HG02798 (cell line): ENCODE results near the gene TCTN3.
A peak's percentile ranks its signal among the peaks of the same experiment; 100 is the strongest.
"Not testable (repeated sequence)": the region's sequence is repeated elsewhere in the genome, so short reads cannot be mapped to it uniquely, and the experiment has no call there.

Experiments used
- ATAC-seq: cut with Tn5 transposase; IDR thresholded peaks from one replicate; pipeline ENCODE4 v1.9.1; 2021; ENCODE audit warnings: mild to moderate bottlenecking; ENCODE audit not compliant: unreplicated experiment, poor library complexity

The TCTN3 gene

GRCh38 chr10:95693071-95693667 lies 558 bp downstream of the TCTN3 start:
- ATAC-seq = no peak

GRCh38 chr10:95691281-95691680 lies 2.4 kb downstream of the TCTN3 start:
- no peak for ATAC-seq

GRCh38 chr10:95688648-95689047 lies 5.1 kb downstream of the TCTN3 start:
- ATAC-seq = no peak

- ATAC-seq = no peak
These were observed 9.8 kb downstream of the TCTN3 start for GRCh38 chr10:95683966-95684365.

GRCh38 chr10:95675403-95676116 lies 18.2 kb downstream of the TCTN3 start:
- ATAC-seq = no peak

- no peak for ATAC-seq
These were observed 19.1 kb downstream of the TCTN3 start for GRCh38 chr10:95674643-95675042.

- not testable (repeated sequence) for ATAC-seq
These were observed 21.1 kb downstream of the TCTN3 start for GRCh38 chr10:95672641-95673040.

GRCh38 chr10:95664543-95664942 lies 29.2 kb downstream of the TCTN3 start:
- ATAC-seq = no peak

- no peak for ATAC-seq
These were observed 30.2 kb downstream of the TCTN3 start for GRCh38 chr10:95663496-95663895.

GRCh38 chr10:95661818-95662217 lies 31.9 kb downstream of the TCTN3 start:
- no peak for ATAC-seq

GRCh38 chr10:95660283-95660682 lies 33.4 kb downstream of the TCTN3 start:
- no peak for ATAC-seq

GRCh38 chr10:95657250-95657649 lies 36.5 kb downstream of the TCTN3 start:
- ATAC-seq = no peak

- peak; percentile 89 for ATAC-seq
These were observed 37.2 kb downstream of the TCTN3 start, which contains the start of gene ALDH18A1 for GRCh38 chr10:95656291-95657164. Gene ALDH18A1, minus strand, starts transcription at chr10:95656711. Its CDS starts 3,334 bp downstream, at chr10:95653377.

- ATAC-seq = peak; percentile 4
These were observed 38.0 kb downstream of the TCTN3 start for GRCh38 chr10:95655571-95656290.

GRCh38 chr10:95653895-95654294 lies 39.8 kb downstream of the TCTN3 start:
- no peak for ATAC-seq

GRCh38 chr10:95651346-95652060 lies 42.2 kb downstream of the TCTN3 start:
- no peak for ATAC-seq

GRCh38 chr10:95650232-95650631 lies 43.5 kb downstream of the TCTN3 start:
- no peak for ATAC-seq

- ATAC-seq = no peak
These were observed 45.6 kb downstream of the TCTN3 start for GRCh38 chr10:95648138-95648537.

- ATAC-seq = no peak
These were observed 47.6 kb downstream of the TCTN3 start for GRCh38 chr10:95646160-95646559.

GRCh38 chr10:95644901-95645300 lies 48.8 kb downstream of the TCTN3 start:
- no peak for ATAC-seq
